A549 (cell line): ENCODE results near the gene TMTC2. TPM values are rescaled to one million over a fixed set of nuclear protein-coding genes. Genes with fewer than 3 reads are reported as not detected.

Source experiments
- ATAC-seq, 2 experiments: fragments of 200-7000 bp in 1 of 2; fragments of >200 bp in 1 of 2; cut with Nextera tagmentation in 1 of 2; cut with Tn5 transposase in 1 of 2; 3 replicates each; pipeline versions ENCODE4 v1.8.0 to v1.9.1; 2018 to 2020; ENCODE audit warnings: mild to moderate bottlenecking in 1 of 2, moderate library complexity in 1 of 2
- CTCF ChIA-PET: fragments of 300-600 bp; sonication (Branson Sonifier 250); formaldehyde crosslinking; extraction: SDS; loops from one replicate; lab custom pipeline; 2021; ENCODE audit warnings: antibody characterized with exemption, inconsistent platforms; lab: Yijun Ruan, JAX
- POLR2A ChIA-PET: fragments of 350-600 bp; formaldehyde crosslinking; extraction: SDS; loops from one replicate; lab custom pipeline; 2021; ENCODE audit warnings: antibody characterized with exemption, inconsistent platforms; lab: Yijun Ruan, JAX
- DNase-seq, 2 experiments: peaks; one replicate each; pipeline versions ENCODE4 v3.0.0 to v3.0.0-alpha.2; 2011 to 2016; ENCODE audit warnings: low read depth in 1 of 2, low spot score in 1 of 2
- FAIRE-seq: peaks from 2 replicates; lab custom pipeline; 2011; peaks lifted over from hg19 to GRCh38; lab: Jason Lieb, UNC
- H3K27ac ChIP-seq, 2 experiments: fragments of >200 bp; sonication (Bioruptor Twin); formaldehyde crosslinking; 3 replicates each; pipeline ENCODE4 v1.5.1; 2016 to 2017
- H3K4me1 ChIP-seq: fragments of >200 bp; sonication (Bioruptor Twin); formaldehyde crosslinking; 3 replicates; pipeline ENCODE4 v1.6.1; 2016
- H3K4me2 ChIP-seq: fragments of >200 bp; sonication (Bioruptor Twin); formaldehyde crosslinking; 3 replicates; pipeline ENCODE4 v1.6.1; 2016
- H3K4me3 ChIP-seq: fragments of >200 bp; sonication (Bioruptor Twin); formaldehyde crosslinking; 3 replicates; pipeline ENCODE4 v1.5.1; 2016
- H3K9me3 ChIP-seq: fragments of >200 bp; sonication (Bioruptor Twin); formaldehyde crosslinking; 3 replicates; pipeline ENCODE4 v1.6.1; 2016
- ATOH8 ChIP-seq: fragments of 250-450 bp; sonication (Bioruptor Pico); IDR thresholded peaks from 2 replicates; pipeline ENCODE4 v1.5.0; 2020; ENCODE audit warnings: low read depth, mild to moderate bottlenecking, moderate library complexity
- BHLHE40 ChIP-seq: IDR thresholded peaks from 2 replicates; pipeline ENCODE4 v1.6.1; 2012; ENCODE audit warnings: low read depth, low read length, inconsistent platforms
- CBX8 ChIP-seq: fragments of 200-600 bp; sonication (generic); IDR thresholded peaks from 2 replicates; pipeline ENCODE4 v1.6.1; 2016
- CHD4 ChIP-seq: fragments of 200-600 bp; sonication (generic); IDR thresholded peaks from 2 replicates; pipeline ENCODE4 v1.6.1; 2016; ENCODE audit warnings: antibody characterized with exemption, mild to moderate bottlenecking, borderline replicate concordance
- ESRRA ChIP-seq: fragments of 150-350 bp; IDR thresholded peaks from 2 replicates; pipeline ENCODE4 v1.6.1; 2014; ENCODE audit warnings: mild to moderate bottlenecking, low read length, borderline replicate concordance
- FOSB ChIP-seq: fragments of 250-450 bp; sonication (Bioruptor Pico); IDR thresholded peaks from 2 replicates; pipeline ENCODE4 v1.5.0; 2020; ENCODE audit warnings: mild to moderate bottlenecking, moderate library complexity
- FOXS1 ChIP-seq: fragments of 250-450 bp; sonication (Bioruptor Pico); IDR thresholded peaks from 2 replicates; pipeline ENCODE4 v1.5.0; 2020; ENCODE audit warnings: mild to moderate bottlenecking, moderate library complexity
- GATA3 ChIP-seq: IDR thresholded peaks from 2 replicates; pipeline ENCODE4 v1.6.1; 2012; ENCODE audit warnings: borderline replicate concordance
- HES2 ChIP-seq: fragments of >200 bp; sonication (Bioruptor Twin); formaldehyde crosslinking; IDR thresholded peaks from 2 replicates; pipeline ENCODE4 v1.6.1; 2016
- HOXB13 ChIP-seq: fragments of 250-450 bp; sonication (Bioruptor Pico); IDR thresholded peaks from 2 replicates; pipeline ENCODE4 v1.5.0; 2020; ENCODE audit warnings: low read depth, mild to moderate bottlenecking, moderate library complexity
- JUN ChIP-seq, 2 experiments: fragments of >200 bp; sonication (Bioruptor Twin); formaldehyde crosslinking; IDR thresholded peaks; 2 replicates in 1 of 2; 3 replicates in 1 of 2; pipeline ENCODE4 v1.6.1; 2016 to 2017
- KDM5A ChIP-seq: fragments of 200-600 bp; sonication (generic); IDR thresholded peaks from 2 replicates; pipeline ENCODE4 v1.6.1; 2016; ENCODE audit warnings: antibody characterized with exemption, mild to moderate bottlenecking
- MAZ ChIP-seq: fragments of 150-350 bp; IDR thresholded peaks from 2 replicates; pipeline ENCODE4 v1.6.1; 2014; ENCODE audit warnings: antibody characterized with exemption, low read depth, low read length, borderline replicate concordance
- NFE2L2 ChIP-seq: fragments of 150-350 bp; conservative IDR thresholded peaks from 2 replicates; pipeline ENCODE4 v1.6.1; 2014; ENCODE audit warnings: low read length
- NPAS2 ChIP-seq: fragments of 250-450 bp; sonication (Bioruptor Pico); IDR thresholded peaks from 2 replicates; pipeline ENCODE4 v1.8.0; 2022; ENCODE audit warnings: mild to moderate bottlenecking, moderate library complexity, borderline replicate concordance
- REST ChIP-seq: fragments of 200-600 bp; sonication (generic); IDR thresholded peaks from 2 replicates; pipeline ENCODE4 v1.6.1; 2016; ENCODE audit warnings: antibody characterized with exemption, mild to moderate bottlenecking, moderate library complexity
- RFX5 ChIP-seq: fragments of 450-650 bp; IDR thresholded peaks from 2 replicates; pipeline ENCODE4 v1.7.1; 2014; ENCODE audit warnings: antibody characterized with exemption, mild to moderate bottlenecking, moderate library complexity
- RNF2 ChIP-seq: fragments of 200-600 bp; sonication (generic); IDR thresholded peaks from 2 replicates; pipeline ENCODE4 v1.6.1; 2016; ENCODE audit warnings: low read depth, mild to moderate bottlenecking, antibody characterized with exemption, moderate library complexity, borderline replicate concordance
- SREBF2 ChIP-seq: fragments of 450-650 bp; IDR thresholded peaks from 2 replicates; pipeline ENCODE4 v1.6.1; 2014; ENCODE audit warnings: mild to moderate bottlenecking, moderate library complexity
- ZFP36 ChIP-seq: fragments of 450-650 bp; IDR thresholded peaks from 2 replicates; pipeline ENCODE4 v1.6.1; 2014; ENCODE audit warnings: borderline replicate concordance; ENCODE audit not compliant: partially characterized antibody
- ZNF302 ChIP-seq: fragments of 250-450 bp; sonication (Bioruptor Pico); IDR thresholded peaks from 2 replicates; pipeline ENCODE4 v1.9.0; 2021; ENCODE audit warnings: inconsistent platforms, mild to moderate bottlenecking, moderate library complexity
- WGBS: methylation state at CpG from one replicate; pipeline ENCODE4 v1.1.6; 2017; ENCODE audit errors: missing lambda C conversion rate; 5-methylcytosine and 5-hydroxymethylcytosine counted together
- polyA plus RNA-seq, 4 experiments: library from polyadenylated mRNA; depleted of rRNA in 3 of 4; stranded (reverse); fragments of >200 nt; fragmentation: RNase III in 1 of 4; extraction: RNeasy Plus Mini Kit Qiagen cat#74134 plus additional on column Dnase treatment in 1 of 4; gene quantifications; 2 replicates in 3 of 4; 3 replicates in 1 of 4; pipeline ENCODE4 v1.2.3, GENCODE V29; 2011 to 2017
- TF ChIP-seq, protein P1 (sequence below): fragments of >200 bp; sonication (Bioruptor Twin); formaldehyde crosslinking; IDR thresholded peaks from 3 replicates; pipeline ENCODE4 v1.5.1; 2016

The TMTC2 gene
- polyA plus RNA-seq, 2 of the 4 experiments (the other 2 are of a cell fraction): 1.8 to 5.3 TPM

- TF ChIP-seq MAZ (no peak), FOXS1 (CRISPR knock-in tag) (no peak), SREBF2 (no peak), ZFP36 (no peak)
Observed at GRCh38 chr12:82757059-82757458, 70.4 kb downstream of the TMTC2 start (continued).

GRCh38 chr12:82757656-82758055 lies 71.0 kb downstream of the TMTC2 start:
- Histone ChIP-seq H3K4me2 (no peak overlapping the region), H3K4me1 (no peaks in the 10 kb centered on the region)
- 73% methylated on average over 1 of the region's 1 CpG for WGBS
- DNase-seq: no peak
- POLR2A ChIA-PET: no interaction called here
- TF ChIP-seq CBX8 (no peak), FOXS1 (CRISPR knock-in tag) (no peak), ESRRA (no peak), BHLHE40 (no peak), RFX5 (no peak), JUN (IDR thresholded peaks at IDR 0.05) (no peak), FOSB (CRISPR knock-in tag) (no peak), HOXB13 (CRISPR knock-in tag) (no peak), ATOH8 (CRISPR knock-in tag) (no peak), ZNF302 (CRISPR knock-in tag) (no peak), REST (no peak), NFE2L2 (no peak), RNF2 (no peak), HES2 (no peak), CHD4 (no peak), NPAS2 (CRISPR knock-in tag) (no peak), KDM5A (no peak), GATA3 (no peak)
- TF ChIP-seq, protein P1, sequence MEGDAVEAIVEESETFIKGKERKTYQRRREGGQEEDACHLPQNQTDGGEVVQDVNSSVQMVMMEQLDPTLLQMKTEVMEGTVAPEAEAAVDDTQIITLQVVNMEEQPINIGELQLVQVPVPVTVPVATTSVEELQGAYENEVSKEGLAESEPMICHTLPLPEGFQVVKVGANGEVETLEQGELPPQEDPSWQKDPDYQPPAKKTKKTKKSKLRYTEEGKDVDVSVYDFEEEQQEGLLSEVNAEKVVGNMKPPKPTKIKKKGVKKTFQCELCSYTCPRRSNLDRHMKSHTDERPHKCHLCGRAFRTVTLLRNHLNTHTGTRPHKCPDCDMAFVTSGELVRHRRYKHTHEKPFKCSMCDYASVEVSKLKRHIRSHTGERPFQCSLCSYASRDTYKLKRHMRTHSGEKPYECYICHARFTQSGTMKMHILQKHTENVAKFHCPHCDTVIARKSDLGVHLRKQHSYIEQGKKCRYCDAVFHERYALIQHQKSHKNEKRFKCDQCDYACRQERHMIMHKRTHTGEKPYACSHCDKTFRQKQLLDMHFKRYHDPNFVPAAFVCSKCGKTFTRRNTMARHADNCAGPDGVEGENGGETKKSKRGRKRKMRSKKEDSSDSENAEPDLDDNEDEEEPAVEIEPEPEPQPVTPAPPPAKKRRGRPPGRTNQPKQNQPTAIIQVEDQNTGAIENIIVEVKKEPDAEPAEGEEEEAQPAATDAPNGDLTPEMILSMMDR: no peak
- TF ChIP-seq, all 56 proteins: peak for 0
- FAIRE-seq (no peak), ATAC-seq (no peak)
- CTCF ChIA-PET: no interaction called here
- H3K27ac ChIP-seq: no peak overlapping the region
- no peak overlapping the region for H3K4me3 ChIP-seq
- H3K9me3 ChIP-seq: no peaks in the 10 kb centered on the region
